ENCODE data around the gene MYCN.

GRCh38 chr2:15968280-15969178 lies 28.2 kb downstream of the MYCN start:
- TF ChIP-seq CTCF (IDR thresholded peaks at IDR 0.05) (no peak), POLR2A (IDR thresholded peaks at IDR 0.05) (no peak)

Measured in esophagus squamous epithelium (tissue), 4 donors.